Hematopoietic multipotent progenitor cell (in vitro differentiated cells): Measurements from ENCODE around the gene SAMD4A. TPM values are rescaled to one million over a fixed set of nuclear protein-coding genes. Genes with fewer than 3 reads are reported as not detected.
"Not testable (repeated sequence)": the region's sequence is repeated elsewhere in the genome, so short reads cannot be mapped to it uniquely, and the experiment has no call there.

Source experiments
- DNase-seq, 3 donors: peaks; one replicate each; pipeline ENCODE4 v3.0.0-alpha.2; 2011 to 2015; ENCODE audit warnings: low read depth in 2 of 3, low spot score in 2 of 3
- total RNA-seq: library from RNA; depleted of rRNA; stranded (reverse); fragments of >200 nt; gene quantifications from one replicate; pipeline ENCODE4 v1.2.3, GENCODE V29; 2012

The SAMD4A gene
- total RNA-seq, 1 donor, result 2.7 TPM

DNA sequence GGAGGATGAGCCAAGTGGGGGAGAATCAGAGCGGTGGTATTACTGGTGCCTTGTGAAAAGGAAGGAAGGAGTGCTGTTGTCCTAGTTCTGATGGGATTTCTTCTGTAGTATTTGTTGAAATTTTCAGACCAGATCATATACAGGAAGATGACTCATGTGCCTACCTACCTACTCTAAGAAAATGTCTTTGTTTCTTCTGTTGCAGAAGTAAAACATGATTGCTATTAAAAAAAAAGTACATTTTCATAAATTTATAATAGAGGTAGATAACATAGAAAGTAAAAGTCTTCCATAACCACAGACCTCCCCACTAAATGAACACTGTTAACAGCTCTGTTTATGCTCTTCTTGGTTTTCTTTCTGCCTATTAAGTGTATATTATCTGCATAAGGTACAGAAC, 26.9 kb downstream of the SAMD4A start:
- no peak for DNase-seq

DNA sequence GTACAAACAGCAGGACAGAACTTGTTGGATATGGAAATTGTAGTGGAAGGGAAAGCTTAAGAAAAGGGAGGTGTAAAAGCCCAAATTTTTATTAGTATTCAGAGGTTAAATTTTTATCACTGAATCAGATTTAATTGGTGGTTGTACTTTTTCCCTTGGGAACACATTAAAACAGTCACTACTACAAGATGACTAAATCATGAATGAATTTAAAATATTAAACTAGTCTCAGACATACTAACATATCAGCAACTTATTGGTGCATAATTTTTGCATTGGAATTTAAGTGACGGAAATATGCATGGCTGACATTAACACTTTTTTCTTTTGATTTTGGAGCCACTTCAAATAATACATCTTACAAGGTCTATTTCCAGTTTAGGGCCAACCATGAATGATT, 27.6 kb downstream of the SAMD4A start:
- no peak for DNase-seq

DNA sequence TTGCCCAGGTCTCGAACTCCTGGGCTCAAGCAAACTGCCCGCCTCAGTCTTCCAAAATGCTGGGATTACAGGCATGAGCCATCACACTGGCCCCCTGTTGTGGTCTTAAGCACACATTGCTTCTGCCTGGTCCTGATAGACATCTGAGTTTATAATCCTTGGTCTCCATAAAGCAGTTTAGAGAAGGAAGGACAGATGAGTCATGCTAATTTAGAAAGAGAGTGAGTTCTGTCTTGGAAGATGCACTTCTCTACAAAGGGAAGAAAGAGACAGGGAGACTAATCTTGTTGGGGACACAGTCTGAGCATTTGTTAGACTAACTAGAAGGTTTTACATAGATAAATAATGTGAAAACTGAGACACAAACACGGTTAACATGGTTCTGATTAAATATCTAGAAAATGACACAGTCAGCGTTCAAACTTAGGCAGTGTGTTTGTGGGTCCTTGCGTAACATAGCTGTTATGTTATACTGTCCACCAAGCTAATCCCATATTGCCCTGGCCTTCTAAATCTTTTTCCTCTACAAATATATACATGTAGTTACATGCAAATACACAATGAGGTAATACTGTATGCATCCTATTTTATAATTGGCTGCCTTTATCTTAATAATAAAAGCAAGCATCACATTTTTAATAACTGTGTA, 31.0 kb downstream of the SAMD4A start:
- peak in 1 of 3 donors; percentile 31 for DNase-seq

DNA sequence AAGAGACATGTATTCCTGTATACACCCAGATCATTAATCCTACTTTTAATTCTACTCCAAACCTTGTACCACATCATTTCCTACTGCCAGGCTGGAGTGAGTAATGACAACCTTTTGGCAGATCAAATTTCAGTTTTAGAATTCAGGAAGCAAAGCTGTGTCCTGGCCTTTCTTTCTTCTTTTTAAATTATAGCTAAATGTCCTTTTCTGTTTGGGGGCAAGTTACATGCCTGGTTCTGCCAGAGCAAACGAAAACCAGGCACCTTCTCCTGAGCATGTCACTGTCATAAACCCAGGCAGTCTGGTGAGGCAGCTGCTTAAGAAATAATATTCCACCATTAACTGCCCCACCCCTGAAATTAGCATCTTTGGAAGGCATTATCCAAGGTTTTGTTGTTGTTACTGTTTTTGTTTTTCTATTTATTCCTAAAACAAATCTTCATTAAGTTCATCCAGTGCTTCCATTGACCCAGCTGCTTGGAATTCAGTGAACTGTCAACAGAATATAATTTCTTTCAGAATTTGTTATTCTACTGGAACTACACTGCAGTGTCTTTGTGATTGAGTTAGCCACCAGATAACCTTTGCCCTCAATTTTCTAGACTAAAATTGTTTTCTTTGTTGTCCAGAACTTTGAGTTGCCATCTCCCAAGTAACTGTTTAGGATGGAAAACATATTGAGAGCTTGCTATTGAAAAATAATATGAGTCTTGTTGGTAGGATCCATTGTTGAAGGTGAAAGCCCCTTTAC, 33.2 kb downstream of the SAMD4A start:
- DNase-seq, result peak in 1 of 3 donors; percentile 11

DNA sequence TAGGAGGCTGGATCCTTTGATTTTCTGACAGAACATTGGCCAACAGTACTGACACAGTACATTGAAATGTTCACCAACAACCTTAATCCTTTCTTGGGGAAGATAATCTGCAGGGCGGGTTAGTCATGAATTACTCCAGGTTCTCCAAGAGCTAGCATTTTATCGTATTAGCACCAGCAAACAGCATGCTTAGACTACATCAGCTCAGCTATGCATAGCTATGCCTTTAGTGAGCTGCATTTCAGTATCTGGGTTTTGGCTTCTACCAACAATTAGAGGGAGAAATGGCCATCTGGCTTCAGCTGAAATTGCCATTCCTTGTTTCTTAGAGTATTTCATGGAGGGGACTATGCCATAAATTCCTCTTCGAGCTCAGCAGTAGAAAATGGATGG, 33.8 kb downstream of the SAMD4A start:
- no peak for DNase-seq

DNA sequence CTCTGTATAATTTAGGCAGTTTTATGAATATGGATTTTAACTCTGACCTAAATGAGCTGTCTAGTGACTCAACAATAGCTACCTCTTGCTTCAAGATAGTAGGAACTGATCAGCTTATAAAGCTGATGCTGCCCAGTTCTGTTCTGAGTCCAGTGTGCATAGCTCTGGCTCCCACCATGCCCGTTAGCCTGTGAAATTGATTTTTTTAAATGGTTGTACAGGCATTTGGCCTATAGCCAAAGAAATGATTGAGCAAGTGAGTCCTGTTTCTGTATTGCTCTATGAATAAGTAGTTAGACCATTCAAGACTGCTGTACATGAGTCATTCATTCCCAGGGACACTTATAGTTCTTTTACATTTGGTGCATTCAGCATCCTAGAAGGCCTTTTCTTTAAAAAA, 36.4 kb downstream of the SAMD4A start:
- no peak for DNase-seq

DNA sequence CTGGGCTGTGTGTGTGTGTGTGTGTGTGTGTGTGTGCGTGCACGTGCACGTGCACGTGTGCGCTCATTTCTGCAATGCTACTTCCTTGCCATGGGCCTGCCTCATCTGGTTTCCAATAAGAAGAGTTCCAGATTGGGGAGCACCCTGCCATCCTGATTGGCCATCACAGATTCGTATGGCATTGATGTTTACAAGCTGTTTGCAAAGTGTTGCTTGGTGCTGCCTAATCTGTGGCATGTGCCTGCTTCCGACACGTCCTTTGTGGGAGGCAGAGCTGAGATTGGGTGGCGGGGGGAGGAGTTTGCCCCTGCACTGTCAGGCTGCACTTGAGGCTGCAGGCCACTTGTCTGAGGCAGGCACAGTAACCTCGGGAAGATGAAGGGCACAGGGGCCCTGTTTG, 39.2 kb downstream of the SAMD4A start:
- DNase-seq, result no peak

DNA sequence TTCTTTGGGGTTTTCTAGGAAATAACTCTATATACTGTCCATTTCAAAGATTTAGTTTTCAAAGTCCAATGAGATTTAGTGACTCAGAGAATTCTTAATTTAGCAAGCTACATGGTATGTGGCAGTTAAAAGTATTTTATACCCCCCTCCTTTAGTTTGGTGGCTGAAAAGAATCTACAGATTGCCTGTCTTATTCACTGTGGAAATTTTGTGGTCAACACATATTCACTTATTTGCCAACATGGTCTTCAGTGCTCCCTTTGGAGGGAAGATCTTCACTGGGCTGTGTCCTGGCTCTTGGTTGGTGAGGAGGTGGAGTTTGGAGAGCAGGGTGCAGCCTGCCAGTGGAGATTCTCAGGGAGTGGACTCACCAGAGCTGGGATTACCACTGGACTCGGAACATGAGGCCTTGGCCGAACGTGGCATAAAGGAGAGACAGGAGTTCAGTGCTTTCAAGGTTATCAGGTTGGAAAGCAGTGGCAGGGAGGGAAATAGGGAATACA, 39.8 kb downstream of the SAMD4A start:
- no peak for DNase-seq

DNA sequence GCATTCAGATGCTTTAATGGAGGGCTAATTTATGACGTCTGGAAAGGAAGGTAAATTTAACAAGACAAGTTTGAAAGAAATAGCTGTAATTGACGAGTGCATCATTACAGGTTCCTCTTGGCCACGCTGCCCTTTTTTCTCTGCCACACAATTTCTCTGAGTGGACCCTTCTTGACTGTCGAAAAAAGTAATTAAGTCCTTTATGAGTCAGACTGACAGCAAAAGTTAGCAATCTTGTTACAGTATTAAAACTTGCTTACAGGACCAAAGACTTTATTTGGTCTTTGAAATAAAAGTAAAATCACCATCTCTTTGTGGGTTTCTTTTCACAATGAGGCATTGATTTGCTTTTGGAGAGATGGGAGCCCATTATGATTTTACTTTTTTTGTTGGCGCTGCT, 42.6 kb downstream of the SAMD4A start:
- no peak for DNase-seq

DNA sequence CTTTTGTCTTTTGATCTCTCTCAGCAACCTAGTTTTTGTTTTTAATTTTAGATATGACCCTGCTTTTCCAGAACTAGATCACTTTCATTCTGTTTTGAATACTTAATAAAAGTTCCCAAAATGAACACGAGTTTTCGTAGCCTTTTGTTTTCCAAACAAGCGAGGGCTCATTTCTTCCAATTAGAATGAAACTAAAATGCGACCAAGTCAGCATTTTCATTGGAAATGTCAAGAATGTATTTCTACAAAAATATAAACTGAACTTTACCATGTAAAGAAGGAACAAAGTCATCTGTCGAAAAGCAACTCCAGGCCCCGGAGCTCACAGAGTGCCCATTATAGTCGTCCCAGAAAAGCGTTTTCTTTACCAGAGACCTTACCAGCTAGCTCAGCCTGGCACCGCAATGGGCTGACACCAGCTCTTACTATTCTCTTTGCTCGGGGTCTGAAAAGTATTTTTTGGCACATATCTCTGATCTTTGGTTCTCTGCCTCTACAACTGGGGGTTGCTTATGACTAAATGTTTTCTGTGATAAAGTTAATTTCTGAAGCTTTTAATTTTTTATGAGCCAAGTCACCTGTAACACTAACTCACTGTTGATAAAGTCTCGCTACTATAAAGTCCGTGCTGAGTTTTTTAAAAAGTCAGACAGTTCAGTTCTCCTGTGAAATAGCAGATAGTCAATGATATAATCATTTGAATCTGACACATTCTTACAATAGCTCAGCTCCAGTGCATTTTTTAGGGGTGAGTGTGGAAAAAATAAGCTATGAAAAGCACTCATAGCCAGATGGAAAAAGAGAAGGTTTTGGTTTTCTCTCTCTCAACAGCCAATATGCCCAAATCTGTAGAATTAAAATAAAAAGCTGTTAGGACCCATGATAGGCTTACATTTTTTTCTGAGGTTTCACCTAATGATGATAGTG, 43.4 kb downstream of the SAMD4A start:
- DNase-seq, result no peak

DNA sequence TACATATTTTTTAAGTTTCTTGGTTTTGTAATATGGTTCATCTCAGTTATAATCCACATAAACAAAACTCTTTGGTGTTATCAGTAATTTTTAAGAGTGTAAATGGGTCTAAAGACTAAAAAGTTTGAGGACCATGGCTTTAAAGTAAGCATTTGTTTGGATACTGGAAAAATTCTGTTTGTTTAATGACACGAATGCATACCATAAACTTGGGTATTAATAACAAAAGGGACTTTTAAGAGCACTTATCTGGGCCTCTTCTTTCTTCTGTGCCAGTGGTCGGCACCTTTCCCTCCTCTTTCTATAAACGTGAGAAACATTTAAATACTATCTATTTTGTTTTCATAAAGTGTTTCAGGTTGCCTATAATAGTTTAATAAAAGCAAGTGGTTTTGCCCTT, 47.4 kb downstream of the SAMD4A start:
- no peak for DNase-seq

DNA sequence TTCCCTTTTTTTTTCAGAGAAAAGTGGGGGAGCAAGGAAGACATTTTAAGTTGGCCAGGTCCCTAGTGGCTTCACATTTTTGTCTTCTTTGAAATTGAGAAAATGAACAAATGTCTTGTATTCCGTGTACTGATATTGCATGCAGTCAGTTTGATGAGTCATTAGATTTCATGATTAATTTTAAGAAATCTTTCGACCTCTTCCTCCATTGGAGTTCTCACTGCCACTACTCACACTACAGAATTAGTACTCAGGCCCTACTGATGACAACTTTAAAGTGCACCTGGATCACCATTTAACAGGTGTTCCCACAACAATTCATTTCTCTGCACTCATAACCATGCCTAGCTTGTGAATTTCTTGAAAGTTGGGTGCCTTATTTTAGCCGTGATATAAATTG, 50.5 kb downstream of the SAMD4A start:
- no peak for DNase-seq

DNA sequence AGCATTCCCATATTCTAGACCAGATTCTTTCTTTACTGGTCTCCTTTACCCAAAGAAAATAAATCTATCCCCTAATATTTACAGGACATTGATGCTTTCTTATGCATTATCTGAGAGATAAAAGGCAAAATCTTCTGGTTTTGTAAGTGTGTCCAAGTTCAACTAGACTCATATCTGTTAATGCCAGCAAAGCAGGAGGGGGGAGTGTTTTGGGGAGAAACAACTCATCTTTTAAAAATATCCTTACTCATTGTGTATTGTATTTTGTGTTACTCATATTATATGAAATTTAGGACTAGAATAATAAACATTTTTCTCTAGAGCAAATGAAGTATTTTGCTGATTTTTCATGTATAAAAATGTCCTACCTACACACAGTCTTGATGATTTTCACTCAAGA, 54.8 kb downstream of the SAMD4A start:
- no peak for DNase-seq

DNA sequence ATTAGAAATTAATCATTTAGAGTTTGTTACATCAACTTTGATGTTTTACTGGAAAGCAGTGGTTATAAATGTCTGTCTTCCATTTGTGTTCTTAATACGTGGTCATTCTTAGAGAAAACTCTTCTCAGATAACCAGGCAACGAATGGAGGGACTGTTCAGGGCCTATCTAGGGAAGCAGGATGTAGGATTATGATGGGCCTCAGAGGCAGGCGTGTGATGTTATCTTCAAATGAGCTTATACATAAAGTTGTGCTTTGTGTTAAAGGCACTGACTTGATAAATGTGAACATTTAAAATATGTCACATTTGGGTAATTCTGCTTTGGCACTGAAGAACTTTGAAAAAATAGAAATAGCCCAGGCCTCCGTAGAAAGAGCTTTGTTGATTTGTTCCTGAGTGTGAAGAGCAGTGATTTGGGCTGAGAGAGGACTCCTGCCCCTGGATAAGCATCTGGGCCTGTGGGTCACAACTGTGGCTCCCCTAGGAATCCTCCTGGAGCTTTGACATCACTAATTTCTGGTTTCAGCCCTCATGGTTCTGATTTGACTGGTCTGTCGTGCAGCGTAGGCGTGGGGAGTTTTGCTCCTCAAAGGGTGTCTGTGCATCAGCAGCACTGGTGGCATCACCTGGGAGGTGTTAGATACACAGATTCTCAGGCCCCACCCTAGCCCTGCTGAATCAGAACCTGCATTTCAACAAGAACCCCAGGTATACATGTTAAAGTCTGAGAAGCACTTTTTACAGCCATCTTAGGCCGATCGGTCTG, 55.4 kb downstream of the SAMD4A start:
- DNase-seq, result no peak

DNA sequence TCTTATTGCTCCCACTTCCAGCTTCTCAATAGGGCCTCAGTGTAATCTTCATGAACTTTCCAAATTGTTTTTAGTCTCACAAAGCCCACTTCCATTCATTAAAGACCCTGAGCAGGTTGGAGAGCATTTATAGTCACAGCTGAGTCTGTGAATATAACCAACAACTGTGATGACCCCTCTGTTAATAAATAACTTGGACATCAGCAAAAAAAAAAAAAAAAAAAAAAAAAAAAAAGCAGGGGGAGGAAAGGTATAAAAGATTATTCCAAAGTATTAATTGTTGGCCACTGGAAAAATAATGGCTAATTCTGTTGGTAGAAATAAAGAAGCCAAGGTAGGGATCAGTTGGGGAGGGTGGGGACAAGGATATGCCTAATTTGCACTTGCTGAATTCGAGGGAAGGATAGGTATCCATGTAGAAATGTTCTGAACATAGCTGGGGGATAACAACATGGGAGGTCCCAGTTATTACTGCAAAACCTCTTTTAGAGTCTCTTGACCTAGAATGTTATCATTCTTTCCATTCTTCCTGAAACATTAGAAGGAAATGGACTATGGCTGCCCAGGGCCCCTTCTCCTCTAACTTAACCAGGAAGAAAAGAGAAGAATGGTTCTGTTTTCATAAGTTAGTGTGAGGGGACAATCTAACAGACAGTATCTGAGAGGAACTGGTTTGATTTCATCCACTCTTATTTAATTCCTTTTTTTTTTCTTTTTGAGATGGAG, 56.5 kb downstream of the SAMD4A start:
- DNase-seq, result no peak

DNA sequence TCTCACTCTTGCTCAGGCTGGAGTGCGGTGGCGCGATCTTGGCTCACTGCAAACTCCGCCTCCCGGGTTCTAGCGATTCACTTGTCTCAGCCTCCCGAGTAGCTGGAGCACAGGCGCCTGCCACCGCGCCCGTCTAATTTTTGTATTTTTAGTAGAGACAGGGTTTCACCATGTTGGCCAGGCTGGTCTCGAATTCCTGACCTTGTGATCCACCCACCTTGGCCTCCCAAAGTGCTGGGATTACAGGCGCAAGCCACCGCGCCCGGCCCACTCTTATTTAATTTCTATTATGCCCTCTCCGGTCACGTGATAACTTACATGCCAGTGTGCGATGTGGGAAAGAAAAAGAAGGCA, 57.1 kb downstream of the SAMD4A start:
- DNase-seq, result not testable (repeated sequence)

DNA sequence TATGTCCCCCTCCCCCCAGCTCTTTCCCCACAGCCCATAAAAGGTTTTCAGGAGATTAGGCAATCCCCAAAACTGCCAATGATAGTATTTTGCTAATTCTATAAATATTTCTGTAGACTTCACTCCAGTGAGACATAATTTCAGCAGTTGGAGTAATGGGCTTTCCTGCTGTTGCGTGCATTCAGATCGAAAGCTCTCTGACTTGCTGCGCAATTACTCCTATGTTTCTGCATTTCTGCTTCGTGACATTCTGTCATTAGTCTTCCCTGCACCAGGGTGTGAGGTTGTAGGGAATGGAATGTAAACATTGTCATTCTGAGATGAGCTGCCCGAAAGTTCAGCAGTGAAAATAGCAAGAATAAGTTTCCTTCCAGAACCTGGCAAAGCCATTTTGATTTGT, 58.2 kb downstream of the SAMD4A start:
- DNase-seq, result no peak

DNA sequence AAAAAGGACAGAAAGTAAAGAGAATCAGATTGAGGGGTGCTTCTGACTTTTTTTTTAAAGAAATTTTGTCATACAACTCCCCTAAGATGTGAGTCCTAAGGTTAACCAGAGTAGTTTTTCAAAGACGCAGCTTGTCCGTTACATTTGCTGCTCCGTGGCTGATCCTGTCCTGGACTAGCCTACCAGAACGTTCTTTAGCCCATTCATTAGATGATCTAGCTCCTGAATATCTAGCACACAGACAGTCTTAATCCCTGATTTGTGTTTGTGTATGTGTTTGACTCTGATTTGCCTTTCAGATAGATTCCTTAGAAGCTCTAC, 60.3 kb downstream of the SAMD4A start:
- DNase-seq, result no peak

DNA sequence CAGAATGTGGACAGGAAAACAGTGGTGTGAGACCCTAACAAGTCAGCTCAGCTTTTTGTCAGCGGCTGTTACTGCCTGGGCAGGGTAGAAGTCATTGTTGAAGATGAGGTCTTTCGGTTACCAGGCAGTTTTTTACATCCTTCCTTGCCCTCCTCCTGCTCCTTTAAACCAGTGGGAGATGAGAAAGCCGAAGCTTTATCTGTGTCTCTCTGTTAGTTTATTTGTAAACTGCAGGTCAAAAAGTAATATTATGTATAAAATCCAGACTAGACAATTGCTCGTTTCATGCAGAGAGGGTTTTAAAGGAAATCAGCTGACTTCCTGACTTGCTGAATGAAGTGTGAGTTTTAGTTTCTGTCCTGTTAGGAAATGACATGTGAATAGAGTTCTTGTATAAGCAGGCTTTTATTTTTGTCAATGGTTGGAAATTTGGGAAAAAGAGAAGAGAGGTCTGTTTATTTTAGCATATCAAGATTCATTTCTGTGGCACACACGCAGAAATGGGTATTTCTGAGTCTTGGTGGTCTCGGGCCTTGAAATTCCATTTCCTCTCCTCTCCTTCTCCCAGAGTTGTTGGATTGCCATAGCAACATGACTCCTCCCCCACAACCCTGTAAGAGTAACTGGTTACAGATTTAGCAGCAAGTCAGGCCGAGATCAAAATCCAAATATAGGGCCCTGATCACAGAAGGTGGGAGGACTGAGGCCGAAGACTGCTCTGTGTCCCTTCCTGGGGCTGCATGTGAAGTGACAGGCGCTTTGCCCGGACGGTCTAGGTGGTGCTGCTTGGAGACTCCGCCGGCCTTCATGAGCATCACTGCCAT, 60.8 kb downstream of the SAMD4A start:
- DNase-seq, result peak; percentile 13 to 77 (median 45)
